ENCODE results near the gene CDK2AP2.

GRCh38 chr11:67497656-67498291 is 10.2 kb downstream of the CDK2AP2 start:
- TF ChIP-seq, protein P1, sequence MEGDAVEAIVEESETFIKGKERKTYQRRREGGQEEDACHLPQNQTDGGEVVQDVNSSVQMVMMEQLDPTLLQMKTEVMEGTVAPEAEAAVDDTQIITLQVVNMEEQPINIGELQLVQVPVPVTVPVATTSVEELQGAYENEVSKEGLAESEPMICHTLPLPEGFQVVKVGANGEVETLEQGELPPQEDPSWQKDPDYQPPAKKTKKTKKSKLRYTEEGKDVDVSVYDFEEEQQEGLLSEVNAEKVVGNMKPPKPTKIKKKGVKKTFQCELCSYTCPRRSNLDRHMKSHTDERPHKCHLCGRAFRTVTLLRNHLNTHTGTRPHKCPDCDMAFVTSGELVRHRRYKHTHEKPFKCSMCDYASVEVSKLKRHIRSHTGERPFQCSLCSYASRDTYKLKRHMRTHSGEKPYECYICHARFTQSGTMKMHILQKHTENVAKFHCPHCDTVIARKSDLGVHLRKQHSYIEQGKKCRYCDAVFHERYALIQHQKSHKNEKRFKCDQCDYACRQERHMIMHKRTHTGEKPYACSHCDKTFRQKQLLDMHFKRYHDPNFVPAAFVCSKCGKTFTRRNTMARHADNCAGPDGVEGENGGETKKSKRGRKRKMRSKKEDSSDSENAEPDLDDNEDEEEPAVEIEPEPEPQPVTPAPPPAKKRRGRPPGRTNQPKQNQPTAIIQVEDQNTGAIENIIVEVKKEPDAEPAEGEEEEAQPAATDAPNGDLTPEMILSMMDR (IDR thresholded peaks at IDR 0.05) = no peak
- no peak for TF ChIP-seq POLR2A (IDR thresholded peaks at IDR 0.05)
- TF ChIP-seq POLR2AphosphoS5 (IDR thresholded peaks at IDR 0.05) = no peak

All from suprapubic skin (tissue), 4 donors.